ENCODE measurements around the gene ACD.

DNA sequence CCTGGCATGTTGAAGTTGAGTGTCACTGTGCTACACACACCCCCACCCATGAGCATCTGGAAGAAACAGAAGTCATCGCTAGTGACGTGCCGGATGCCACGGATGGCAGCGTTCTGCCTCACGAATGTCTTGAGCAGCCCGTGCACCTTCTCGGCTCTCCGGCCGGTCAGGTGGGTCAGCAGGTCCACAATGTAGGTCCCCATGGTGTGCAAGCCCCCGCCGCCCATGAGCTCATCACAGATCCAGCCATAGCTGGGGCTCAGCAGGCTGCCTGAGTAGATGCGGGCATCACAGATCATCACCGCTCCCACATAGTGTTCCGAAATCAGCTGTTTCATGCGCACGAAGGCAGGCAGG is 15.5 kb upstream of the ACD start:
- TF ChIP-seq, protein P1, sequence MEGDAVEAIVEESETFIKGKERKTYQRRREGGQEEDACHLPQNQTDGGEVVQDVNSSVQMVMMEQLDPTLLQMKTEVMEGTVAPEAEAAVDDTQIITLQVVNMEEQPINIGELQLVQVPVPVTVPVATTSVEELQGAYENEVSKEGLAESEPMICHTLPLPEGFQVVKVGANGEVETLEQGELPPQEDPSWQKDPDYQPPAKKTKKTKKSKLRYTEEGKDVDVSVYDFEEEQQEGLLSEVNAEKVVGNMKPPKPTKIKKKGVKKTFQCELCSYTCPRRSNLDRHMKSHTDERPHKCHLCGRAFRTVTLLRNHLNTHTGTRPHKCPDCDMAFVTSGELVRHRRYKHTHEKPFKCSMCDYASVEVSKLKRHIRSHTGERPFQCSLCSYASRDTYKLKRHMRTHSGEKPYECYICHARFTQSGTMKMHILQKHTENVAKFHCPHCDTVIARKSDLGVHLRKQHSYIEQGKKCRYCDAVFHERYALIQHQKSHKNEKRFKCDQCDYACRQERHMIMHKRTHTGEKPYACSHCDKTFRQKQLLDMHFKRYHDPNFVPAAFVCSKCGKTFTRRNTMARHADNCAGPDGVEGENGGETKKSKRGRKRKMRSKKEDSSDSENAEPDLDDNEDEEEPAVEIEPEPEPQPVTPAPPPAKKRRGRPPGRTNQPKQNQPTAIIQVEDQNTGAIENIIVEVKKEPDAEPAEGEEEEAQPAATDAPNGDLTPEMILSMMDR (conservative IDR thresholded peaks at IDR 0.05): no peak
- no peak for TF ChIP-seq EZH2 (IDR thresholded peaks at IDR 0.05; ENCODE audit: low read depth)

All from PC-9 (cell line).